Neural progenitor cell (in vitro differentiated cells): ENCODE data around the gene CCT2. TPM values are rescaled to one million over a fixed set of nuclear protein-coding genes. Genes with fewer than 3 reads are reported as not detected.

Experiments used
- DNase-seq: peaks from one replicate; pipeline ENCODE4 v3.0.0-alpha.2; 2016; ENCODE audit warnings: low spot score
- H2AFZ ChIP-seq: fragments of 200-600 bp; sonication (generic); replicated peaks from 2 replicates; pipeline ENCODE4 v1.6.1; 2016; ENCODE audit warnings: antibody characterized with exemption
- H3F3A ChIP-seq: fragments of 200-600 bp; sonication (generic); 2 replicates; pipeline ENCODE4 v1.6.1; 2016; ENCODE audit warnings: antibody characterized with exemption, low read depth
- H3K27ac ChIP-seq: fragments of 200-600 bp; sonication (generic); 2 replicates; pipeline ENCODE4 v1.5.1; 2016; ENCODE audit warnings: mild to moderate bottlenecking
- H3K27me3 ChIP-seq: fragments of 200-600 bp; sonication (generic); 2 replicates; pipeline ENCODE4 v1.6.1; 2016; ENCODE audit warnings: mild to moderate bottlenecking, moderate library complexity
- H3K36me3 ChIP-seq: fragments of 200-600 bp; sonication (generic); 2 replicates; pipeline ENCODE4 v1.5.1; 2016
- H3K4me1 ChIP-seq: fragments of 200-600 bp; sonication (generic); 2 replicates; pipeline ENCODE4 v1.6.1; 2016; ENCODE audit warnings: mixed run types
- H3K4me2 ChIP-seq: fragments of 200-600 bp; sonication (generic); 2 replicates; pipeline ENCODE4 v1.6.1; 2016
- H3K4me3 ChIP-seq: fragments of 200-600 bp; sonication (generic); 2 replicates; pipeline ENCODE4 v1.5.1; 2016
- H3K79me2 ChIP-seq: fragments of 200-600 bp; sonication (generic); 2 replicates; pipeline ENCODE4 v1.6.1; 2016; ENCODE audit warnings: low read depth
- H3K9ac ChIP-seq: fragments of 200-600 bp; sonication (generic); 2 replicates; pipeline ENCODE4 v1.6.1; 2016
- H3K9me3 ChIP-seq: fragments of 200-600 bp; sonication (generic); 2 replicates; pipeline ENCODE4 v1.5.1; 2016; ENCODE audit warnings: low read depth
- H4K20me1 ChIP-seq: fragments of 200-600 bp; sonication (generic); 2 replicates; pipeline ENCODE4 v1.6.1; 2016; ENCODE audit warnings: low read depth
- H3K27ac Mint-ChIP-seq: 3 replicates; pipeline ENCODE4 v1.8.0; 2021; ENCODE audit warnings: mixed read lengths
- H3K27me3 Mint-ChIP-seq: 2 replicates; pipeline ENCODE4 v1.8.0; 2022; ENCODE audit warnings: low read depth, mild to moderate bottlenecking, inconsistent platforms, moderate library complexity, mixed read lengths; ENCODE audit not compliant: insufficient read depth
- H3K36me3 Mint-ChIP-seq: 3 replicates; pipeline ENCODE4 v1.8.0; 2021; ENCODE audit warnings: mixed read lengths
- H3K4me1 Mint-ChIP-seq: 3 replicates; pipeline ENCODE4 v1.8.0; 2021; ENCODE audit warnings: mixed read lengths
- H3K4me3 Mint-ChIP-seq: 3 replicates; pipeline ENCODE4 v1.8.0; 2021; ENCODE audit warnings: mild to moderate bottlenecking, moderate library complexity, mixed read lengths
- H3K9me3 Mint-ChIP-seq: 3 replicates; pipeline ENCODE4 v1.8.0; 2020; ENCODE audit warnings: mixed read lengths
- EZH2 ChIP-seq: fragments of 200-600 bp; sonication (generic); IDR thresholded peaks from 2 replicates; pipeline ENCODE4 v1.6.1; 2017; ENCODE audit warnings: antibody characterized with exemption, mild to moderate bottlenecking, moderate library complexity
- EZH2phosphoT487 ChIP-seq: fragments of 200-600 bp; sonication (generic); IDR thresholded peaks from 2 replicates; pipeline ENCODE4 v1.6.1; 2017; ENCODE audit warnings: antibody characterized with exemption
- total RNA-seq: library from RNA; depleted of rRNA; stranded (reverse); fragments of >200 nt; gene quantifications from 2 replicates; pipeline ENCODE4 v1.2.3, GENCODE V29; 2015; ENCODE audit warnings: low replicate concordance
- TF ChIP-seq, protein P1 (sequence below): fragments of 200-600 bp; sonication (generic); IDR thresholded peaks from 2 replicates; pipeline ENCODE4 v1.5.1; 2017; ENCODE audit warnings: antibody characterized with exemption, mild to moderate bottlenecking

The CCT2 gene
- total RNA-seq, 1 donor from 2014 or later: 516 TPM

DNA sequence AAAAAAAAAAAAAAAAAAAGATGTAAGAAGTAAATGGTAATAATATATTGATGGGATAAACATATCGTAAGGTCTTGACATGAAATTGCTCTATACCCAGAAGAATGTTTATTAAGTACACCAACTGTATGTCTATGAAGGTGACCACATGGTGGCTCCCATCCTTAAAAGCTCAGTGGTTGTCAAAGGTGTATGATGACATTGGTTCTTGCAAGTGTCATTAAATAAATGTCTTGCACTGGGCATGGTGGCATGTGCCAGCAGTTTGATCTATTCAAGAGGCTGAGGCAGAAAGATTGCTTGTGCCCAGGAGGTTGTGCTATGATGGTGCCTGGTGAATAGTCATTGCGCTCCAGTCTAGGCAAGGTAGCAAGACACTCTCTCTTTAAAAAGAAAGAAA is 10.4 kb downstream of the CCT2 start:
- H3K27me3 ChIP-seq: no peaks in the 10 kb centered on the region
- H3F3A ChIP-seq: peaks cover 32% of the 10 kb centered on the region
- H3K4me1 Mint-ChIP-seq: peaks cover 18% of the 10 kb centered on the region
- DNase-seq: no peak
- no peaks in the 10 kb centered on the region for H3K9me3 Mint-ChIP-seq
- no peak overlapping the region for H3K4me3 ChIP-seq
- peaks cover 48% of the 10 kb centered on the region for H3K36me3 Mint-ChIP-seq
- peaks cover 26% of the 10 kb centered on the region for H3K79me2 ChIP-seq
- no peaks in the 10 kb centered on the region for H3K4me1 ChIP-seq
- no peak overlapping the region for H2AFZ ChIP-seq
- H3K27ac Mint-ChIP-seq: no peak overlapping the region
- H3K9ac ChIP-seq: no peak overlapping the region
- no peaks in the 10 kb centered on the region for H3K9me3 ChIP-seq
- no peak overlapping the region for H3K4me2 ChIP-seq
- H3K27ac ChIP-seq: no peak overlapping the region
- TF ChIP-seq, protein P1, sequence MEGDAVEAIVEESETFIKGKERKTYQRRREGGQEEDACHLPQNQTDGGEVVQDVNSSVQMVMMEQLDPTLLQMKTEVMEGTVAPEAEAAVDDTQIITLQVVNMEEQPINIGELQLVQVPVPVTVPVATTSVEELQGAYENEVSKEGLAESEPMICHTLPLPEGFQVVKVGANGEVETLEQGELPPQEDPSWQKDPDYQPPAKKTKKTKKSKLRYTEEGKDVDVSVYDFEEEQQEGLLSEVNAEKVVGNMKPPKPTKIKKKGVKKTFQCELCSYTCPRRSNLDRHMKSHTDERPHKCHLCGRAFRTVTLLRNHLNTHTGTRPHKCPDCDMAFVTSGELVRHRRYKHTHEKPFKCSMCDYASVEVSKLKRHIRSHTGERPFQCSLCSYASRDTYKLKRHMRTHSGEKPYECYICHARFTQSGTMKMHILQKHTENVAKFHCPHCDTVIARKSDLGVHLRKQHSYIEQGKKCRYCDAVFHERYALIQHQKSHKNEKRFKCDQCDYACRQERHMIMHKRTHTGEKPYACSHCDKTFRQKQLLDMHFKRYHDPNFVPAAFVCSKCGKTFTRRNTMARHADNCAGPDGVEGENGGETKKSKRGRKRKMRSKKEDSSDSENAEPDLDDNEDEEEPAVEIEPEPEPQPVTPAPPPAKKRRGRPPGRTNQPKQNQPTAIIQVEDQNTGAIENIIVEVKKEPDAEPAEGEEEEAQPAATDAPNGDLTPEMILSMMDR: no peak
- TF ChIP-seq EZH2phosphoT487 (no peak), EZH2 (no peak)
- H3K36me3 ChIP-seq: peaks cover 68% of the 10 kb centered on the region
- peaks cover 12% of the 10 kb centered on the region for H4K20me1 ChIP-seq
- H3K4me3 Mint-ChIP-seq: no peak overlapping the region
- peaks cover 2% of the 10 kb centered on the region for H3K27me3 Mint-ChIP-seq

DNA sequence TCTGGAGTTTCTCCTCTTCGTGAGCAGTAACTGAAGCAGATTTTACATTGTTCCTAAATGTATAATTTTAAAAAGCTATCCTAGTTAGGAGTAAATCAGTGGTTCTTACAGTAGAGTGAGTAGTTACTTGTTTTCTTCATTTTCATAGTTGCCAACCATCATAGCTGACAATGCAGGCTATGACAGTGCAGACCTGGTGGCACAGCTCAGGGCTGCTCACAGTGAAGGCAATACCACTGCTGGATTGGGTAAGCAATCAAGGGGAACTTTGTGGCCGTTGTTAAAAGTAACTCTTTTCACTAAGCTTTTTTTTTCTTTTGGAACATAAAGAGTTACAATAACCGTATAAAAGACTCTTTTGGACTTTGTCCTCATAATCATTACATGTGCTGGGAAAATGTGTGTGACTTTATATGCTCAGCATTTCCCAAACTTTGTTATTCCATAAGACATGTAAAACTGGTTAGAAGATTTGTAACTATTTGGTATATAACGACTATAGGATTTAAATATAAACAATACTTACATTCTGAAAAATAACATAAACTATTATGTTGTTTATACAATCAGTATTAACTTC is 13.0 kb downstream of the CCT2 start:
- DNase-seq: no peak
- Mint-ChIP-seq H3K27ac (no peak overlapping the region), H3K9me3 (no peaks in the 10 kb centered on the region), H3K36me3 (peaks cover 54% of the 10 kb centered on the region), H3K4me1 (peaks cover 18% of the 10 kb centered on the region), H3K4me3 (no peak overlapping the region), H3K27me3 (peaks cover 4% of the 10 kb centered on the region)
- Histone ChIP-seq H3K4me3 (no peak overlapping the region), H3K79me2 (peaks cover 13% of the 10 kb centered on the region), H3K4me2 (no peak overlapping the region), H2AFZ (no peak overlapping the region), H3K4me1 (no peaks in the 10 kb centered on the region), H4K20me1 (peaks cover 12% of the 10 kb centered on the region), H3K9me3 (no peaks in the 10 kb centered on the region), H3F3A (peaks cover 54% of the 10 kb centered on the region), H3K9ac (no peak overlapping the region), H3K27me3 (no peaks in the 10 kb centered on the region), H3K36me3 (peaks cover 70% of the 10 kb centered on the region), H3K27ac (no peak overlapping the region)
- TF ChIP-seq EZH2 (no peak), EZH2phosphoT487 (no peak)
- TF ChIP-seq, protein P1: no peak

GRCh38 chr12:69600804-69601203 is 15.5 kb downstream of the CCT2 start:
- H3K4me3 Mint-ChIP-seq: no peak overlapping the region
- Histone ChIP-seq H3K27me3 (no peaks in the 10 kb centered on the region), H3K4me2 (no peak overlapping the region), H3K27ac (no peak overlapping the region), H3F3A (peaks cover 51% of the 10 kb centered on the region), H3K4me1 (no peaks in the 10 kb centered on the region), H3K79me2 (peaks cover 3% of the 10 kb centered on the region), H3K9ac (no peak overlapping the region), H3K9me3 (no peaks in the 10 kb centered on the region), H3K4me3 (no peak overlapping the region), H3K36me3 (peaks cover 58% of the 10 kb centered on the region), H2AFZ (no peak overlapping the region), H4K20me1 (peaks cover 6% of the 10 kb centered on the region)
- H3K36me3 Mint-ChIP-seq: peaks cover 45% of the 10 kb centered on the region
- peaks cover 4% of the 10 kb centered on the region for H3K27me3 Mint-ChIP-seq
- no peak for DNase-seq
- H3K27ac Mint-ChIP-seq: no peak overlapping the region
- peaks cover 18% of the 10 kb centered on the region for H3K4me1 Mint-ChIP-seq
- no peaks in the 10 kb centered on the region for H3K9me3 Mint-ChIP-seq
- TF ChIP-seq, protein P1: no peak
- no peak for TF ChIP-seq EZH2phosphoT487
